BJ (cell line): ENCODE data around the gene NBEA. TPM values are rescaled to one million over a fixed set of nuclear protein-coding genes. Genes with fewer than 3 reads are reported as not detected.

Experiments used
- CTCF ChIA-PET: fragments of 350-600 bp; formaldehyde crosslinking; extraction: SDS; loops from one replicate; lab custom pipeline; 2021; ENCODE audit warnings: antibody characterized with exemption, inconsistent platforms; lab: Yijun Ruan, JAX
- POLR2A ChIA-PET: fragments of 300-600 bp; sonication (Branson Sonifier 250); formaldehyde crosslinking; extraction: SDS; loops from one replicate; lab custom pipeline; 2021; ENCODE audit warnings: antibody characterized with exemption; lab: Charles Lee
- DNase-seq: peaks from one replicate; pipeline ENCODE4 v3.0.0-alpha.2; 2011; ENCODE audit warnings: low read depth
- H3K27me3 ChIP-seq: 2 replicates; pipeline ENCODE4 v1.6.0; 2011; ENCODE audit warnings: low read length; ENCODE audit not compliant: control insufficient read depth, insufficient read depth
- H3K36me3 ChIP-seq: 2 replicates; pipeline ENCODE4 v1.5.1; 2011; ENCODE audit warnings: low read length; ENCODE audit not compliant: control insufficient read depth, insufficient read depth
- H3K4me3 ChIP-seq: 2 replicates; pipeline ENCODE4 v1.5.1; 2011; ENCODE audit warnings: low read depth, mild to moderate bottlenecking, control low read depth, low read length
- polyA plus RNA-seq: library from polyadenylated mRNA; depleted of rRNA; stranded (reverse); fragments of >200 nt; gene quantifications from 2 replicates; pipeline ENCODE4 v1.2.3, GENCODE V29; 2011
- TF ChIP-seq, protein P1 (sequence below): IDR thresholded peaks from 2 replicates; pipeline ENCODE4 v1.5.1; 2011; ENCODE audit warnings: low read depth, mild to moderate bottlenecking, control low read depth, inconsistent platforms, low read length, moderate library complexity; ENCODE audit not compliant: insufficient read depth

NBEA gene
- polyA plus RNA-seq, 1 experiment = 17.8 TPM

DNA sequence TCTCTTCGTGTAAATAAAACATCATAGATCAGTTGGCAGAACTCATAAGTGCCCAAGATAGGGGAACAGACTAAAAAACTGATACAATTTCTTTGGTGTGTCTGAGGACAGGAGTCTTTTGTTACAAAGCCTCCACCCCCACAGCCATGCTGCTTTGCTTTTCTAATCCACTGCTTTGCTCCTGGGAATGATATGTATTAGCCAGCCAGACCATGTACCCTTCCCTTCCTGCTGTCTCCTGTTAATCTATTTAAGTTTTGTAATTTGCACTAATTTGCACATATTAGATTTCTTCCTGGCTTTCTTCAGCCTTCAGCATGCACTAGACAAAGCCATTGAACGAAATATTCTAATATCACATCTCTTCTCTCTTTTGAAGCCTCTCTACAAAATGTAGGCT, 403.9 kb downstream of the NBEA start:
- CTCF ChIA-PET = no interaction called here
- POLR2A ChIA-PET = no interaction called here

DNA sequence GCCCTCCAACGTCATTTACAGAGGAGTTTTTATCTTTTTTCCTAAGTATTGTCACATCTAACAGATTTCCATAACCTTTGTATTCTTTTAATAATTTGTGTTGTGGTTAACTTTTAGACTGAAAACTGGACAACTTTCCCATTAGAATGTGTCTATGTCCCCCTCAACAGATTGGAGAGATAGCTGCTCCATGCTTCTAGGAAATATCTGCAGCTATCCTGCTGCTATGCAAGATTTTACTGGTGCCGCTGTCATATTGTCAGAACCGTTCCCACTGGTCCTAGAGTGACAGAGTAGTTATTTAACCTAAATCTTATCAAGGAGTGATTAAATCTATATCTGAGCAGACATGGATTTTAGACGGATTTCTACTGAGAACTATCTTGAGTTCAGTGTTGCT, 404.4 kb downstream of the NBEA start:
- no peaks in the 10 kb centered on the region for H3K36me3 ChIP-seq
- DNase-seq = no peak
- POLR2A ChIA-PET = no interaction called here
- H3K27me3 ChIP-seq = no peaks in the 10 kb centered on the region
- H3K4me3 ChIP-seq = no peak overlapping the region
- TF ChIP-seq, protein P1, sequence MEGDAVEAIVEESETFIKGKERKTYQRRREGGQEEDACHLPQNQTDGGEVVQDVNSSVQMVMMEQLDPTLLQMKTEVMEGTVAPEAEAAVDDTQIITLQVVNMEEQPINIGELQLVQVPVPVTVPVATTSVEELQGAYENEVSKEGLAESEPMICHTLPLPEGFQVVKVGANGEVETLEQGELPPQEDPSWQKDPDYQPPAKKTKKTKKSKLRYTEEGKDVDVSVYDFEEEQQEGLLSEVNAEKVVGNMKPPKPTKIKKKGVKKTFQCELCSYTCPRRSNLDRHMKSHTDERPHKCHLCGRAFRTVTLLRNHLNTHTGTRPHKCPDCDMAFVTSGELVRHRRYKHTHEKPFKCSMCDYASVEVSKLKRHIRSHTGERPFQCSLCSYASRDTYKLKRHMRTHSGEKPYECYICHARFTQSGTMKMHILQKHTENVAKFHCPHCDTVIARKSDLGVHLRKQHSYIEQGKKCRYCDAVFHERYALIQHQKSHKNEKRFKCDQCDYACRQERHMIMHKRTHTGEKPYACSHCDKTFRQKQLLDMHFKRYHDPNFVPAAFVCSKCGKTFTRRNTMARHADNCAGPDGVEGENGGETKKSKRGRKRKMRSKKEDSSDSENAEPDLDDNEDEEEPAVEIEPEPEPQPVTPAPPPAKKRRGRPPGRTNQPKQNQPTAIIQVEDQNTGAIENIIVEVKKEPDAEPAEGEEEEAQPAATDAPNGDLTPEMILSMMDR = no peak
- CTCF ChIA-PET = no interaction called here

More for the DNA sequence above, 403.9 kb downstream of the NBEA start:
- H3K27me3 ChIP-seq = no peaks in the 10 kb centered on the region
- DNase-seq = no peak
- TF ChIP-seq, protein P1 = no peak
- no peaks in the 10 kb centered on the region for H3K36me3 ChIP-seq
- no peak overlapping the region for H3K4me3 ChIP-seq

DNA sequence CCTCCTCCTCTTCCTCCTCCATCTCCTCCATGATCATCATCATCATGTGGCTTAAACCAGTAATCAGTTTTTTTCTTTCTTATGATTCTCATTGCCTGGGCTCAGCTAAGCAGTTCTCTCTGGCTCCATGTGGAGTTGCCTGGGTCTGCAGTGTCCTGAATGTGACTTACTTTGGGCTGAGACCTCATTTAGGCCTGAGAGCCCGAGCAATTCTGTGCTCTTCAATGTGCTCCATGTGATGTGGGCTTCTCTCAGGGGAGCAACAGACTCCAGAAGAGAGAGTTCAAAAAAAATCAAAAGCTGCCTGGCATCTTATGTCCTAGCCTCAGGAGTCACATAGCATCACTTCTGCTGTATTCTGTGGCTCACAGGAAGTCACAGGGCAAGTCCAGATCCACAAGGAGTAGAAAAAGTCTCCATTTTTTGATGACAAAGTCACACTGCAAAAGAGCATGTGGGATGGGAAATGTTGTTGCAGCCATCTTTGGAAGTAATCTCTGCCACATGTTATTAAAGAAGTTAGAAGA, 405.7 kb downstream of the NBEA start:
- H3K27me3 ChIP-seq = no peaks in the 10 kb centered on the region
- no peak for DNase-seq
- H3K36me3 ChIP-seq = no peaks in the 10 kb centered on the region
- TF ChIP-seq, protein P1 = no peak
- POLR2A ChIA-PET = no interaction called here
- H3K4me3 ChIP-seq = no peak overlapping the region
- CTCF ChIA-PET = interaction anchor here (1.1 kb wide), 1 partner anchor 11 kb away, joined by 3 read pairs; no protein-coding TSS in a partner anchor

DNA sequence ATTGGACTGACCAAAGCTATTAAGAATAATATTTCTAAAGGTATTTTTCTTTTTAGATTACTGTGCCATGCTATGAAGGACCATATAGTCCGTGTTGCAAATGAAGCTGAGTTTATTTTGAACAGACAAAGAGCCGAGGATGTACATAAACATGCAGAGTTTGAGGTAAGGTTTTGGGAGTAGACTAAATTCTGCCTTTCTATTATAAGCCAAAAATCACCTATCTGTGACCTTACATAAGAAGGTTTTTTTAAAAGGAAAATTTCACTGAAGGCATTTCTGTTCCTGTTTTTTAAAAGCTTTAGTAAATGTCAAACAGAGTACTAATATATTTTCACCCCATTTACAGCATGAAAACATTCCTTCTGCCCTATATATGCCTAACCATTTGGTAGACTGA, 407.0 kb downstream of the NBEA start:
- CTCF ChIA-PET = no interaction called here
- TF ChIP-seq, protein P1 = no peak
- Histone ChIP-seq H3K36me3 (no peaks in the 10 kb centered on the region), H3K27me3 (no peaks in the 10 kb centered on the region), H3K4me3 (no peak overlapping the region)
- POLR2A ChIA-PET = no interaction called here
- DNase-seq = no peak

DNA sequence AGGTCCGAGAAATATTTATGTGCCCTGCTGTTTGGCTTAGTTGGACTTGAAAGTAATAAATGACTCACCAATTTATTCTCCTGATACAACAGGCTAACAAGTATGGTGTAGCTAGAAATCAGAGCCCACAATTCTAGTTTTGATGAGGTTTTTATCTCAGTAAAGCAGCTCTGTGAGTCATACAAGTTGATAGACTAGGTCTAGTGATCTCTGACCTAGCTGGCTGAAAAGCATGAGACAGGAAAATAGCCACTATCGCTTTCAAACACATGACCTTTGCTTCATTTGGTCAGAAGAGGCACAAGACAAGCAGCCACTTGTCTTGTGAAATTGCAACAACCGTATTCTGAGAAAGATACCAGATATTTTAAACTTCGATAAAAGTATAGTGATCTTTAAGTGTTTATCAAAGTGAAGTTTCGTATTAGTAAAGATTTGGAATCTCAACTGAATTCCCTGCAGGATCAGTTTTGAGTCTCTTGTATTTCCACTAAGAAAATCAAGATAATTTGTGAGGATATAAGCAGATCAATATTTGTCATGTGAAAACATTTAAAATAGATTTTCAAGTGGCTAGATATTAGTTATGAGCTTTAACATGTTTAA, 407.7 kb downstream of the NBEA start:
- CTCF ChIA-PET = no interaction called here
- TF ChIP-seq, protein P1 = no peak
- POLR2A ChIA-PET = no interaction called here
- no peaks in the 10 kb centered on the region for H3K36me3 ChIP-seq
- DNase-seq = no peak
- H3K4me3 ChIP-seq = no peak overlapping the region
- no peaks in the 10 kb centered on the region for H3K27me3 ChIP-seq
